Tibial nerve (tissue), 4 donors: ENCODE results near the gene TFR2.

Experiments
- EP300 ChIP-seq, 2 donors: sonication (generic); formaldehyde crosslinking; IDR thresholded peaks; one replicate each; pipeline ENCODE4 v1.6.1; 2017; ENCODE audit warnings: antibody characterized with exemption in 2 of 2, mild to moderate bottlenecking in 1 of 2
- POLR2A ChIP-seq, 2 donors: fragments of 450-650 bp; IDR thresholded peaks; one replicate each; pipeline ENCODE4 v1.6.1; 2017; ENCODE audit warnings: antibody characterized with exemption in 2 of 2, mild to moderate bottlenecking in 2 of 2, moderate library complexity in 2 of 2
- TF ChIP-seq, protein P1 (sequence below), 5 experiments: fragments of 200-600 bp in 3 of 5; fragments of 450-650 bp in 2 of 5; sonication (generic) in 3 of 5; IDR thresholded peaks; one replicate each; pipeline ENCODE4 v1.5.1; 2016 to 2019; ENCODE audit warnings: antibody characterized with exemption in 5 of 5, mild to moderate bottlenecking in 3 of 5, moderate library complexity in 2 of 5

GRCh38 chr7:100683659-100684533 lies 42.5 kb upstream of the TFR2 start:
- TF ChIP-seq, protein P1, sequence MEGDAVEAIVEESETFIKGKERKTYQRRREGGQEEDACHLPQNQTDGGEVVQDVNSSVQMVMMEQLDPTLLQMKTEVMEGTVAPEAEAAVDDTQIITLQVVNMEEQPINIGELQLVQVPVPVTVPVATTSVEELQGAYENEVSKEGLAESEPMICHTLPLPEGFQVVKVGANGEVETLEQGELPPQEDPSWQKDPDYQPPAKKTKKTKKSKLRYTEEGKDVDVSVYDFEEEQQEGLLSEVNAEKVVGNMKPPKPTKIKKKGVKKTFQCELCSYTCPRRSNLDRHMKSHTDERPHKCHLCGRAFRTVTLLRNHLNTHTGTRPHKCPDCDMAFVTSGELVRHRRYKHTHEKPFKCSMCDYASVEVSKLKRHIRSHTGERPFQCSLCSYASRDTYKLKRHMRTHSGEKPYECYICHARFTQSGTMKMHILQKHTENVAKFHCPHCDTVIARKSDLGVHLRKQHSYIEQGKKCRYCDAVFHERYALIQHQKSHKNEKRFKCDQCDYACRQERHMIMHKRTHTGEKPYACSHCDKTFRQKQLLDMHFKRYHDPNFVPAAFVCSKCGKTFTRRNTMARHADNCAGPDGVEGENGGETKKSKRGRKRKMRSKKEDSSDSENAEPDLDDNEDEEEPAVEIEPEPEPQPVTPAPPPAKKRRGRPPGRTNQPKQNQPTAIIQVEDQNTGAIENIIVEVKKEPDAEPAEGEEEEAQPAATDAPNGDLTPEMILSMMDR (IDR thresholded peaks at IDR 0.05), result no peak
- no peak for TF ChIP-seq POLR2A (IDR thresholded peaks at IDR 0.05)
- no peak for TF ChIP-seq EP300 (IDR thresholded peaks at IDR 0.05)
